ENCODE data around the gene AK9.

The AK9 gene

GRCh38 chr6:109511832-109512231 lies 179.2 kb downstream of the AK9 start:
- DNase-seq (ENCODE audit: low spot score): no peak

GRCh38 chr6:109510358-109510757 lies 180.6 kb downstream of the AK9 start:
- DNase-seq (ENCODE audit: low spot score): no peak

GRCh38 chr6:109508166-109508860 lies 182.7 kb downstream of the AK9 start:
- no peak for DNase-seq (ENCODE audit: low spot score)

- DNase-seq (ENCODE audit: low spot score): no peak
Observed at GRCh38 chr6:109507490-109508072, 183.4 kb downstream of the AK9 start.

GRCh38 chr6:109506841-109507240 lies 184.2 kb downstream of the AK9 start:
- no peak for DNase-seq (ENCODE audit: low spot score)

GRCh38 chr6:109506314-109506713 lies 184.7 kb downstream of the AK9 start:
- DNase-seq (ENCODE audit: low spot score): no peak

- DNase-seq (ENCODE audit: low spot score): no peak
Observed at GRCh38 chr6:109503327-109504224, 187.4 kb downstream of the AK9 start.

- no peak for DNase-seq (ENCODE audit: low spot score)
Observed at GRCh38 chr6:109498936-109499335, 192.1 kb downstream of the AK9 start.

GRCh38 chr6:109498052-109498451 lies 192.9 kb downstream of the AK9 start:
- no peak for DNase-seq (ENCODE audit: low spot score)

- no peak for DNase-seq (ENCODE audit: low spot score)
Observed at GRCh38 chr6:109496036-109496772, 194.8 kb downstream of the AK9 start.

GRCh38 chr6:109493865-109494264 lies 197.1 kb downstream of the AK9 start:
- DNase-seq (ENCODE audit: low spot score): no peak

GRCh38 chr6:109491207-109491938 lies 199.6 kb downstream of the AK9 start:
- DNase-seq (ENCODE audit: low spot score): no peak

- DNase-seq (ENCODE audit: low spot score): no peak
Observed at GRCh38 chr6:109490713-109491112, 200.3 kb downstream of the AK9 start.

- no peak for DNase-seq (ENCODE audit: low spot score)
Observed at GRCh38 chr6:109488001-109488400, 203.0 kb downstream of the AK9 start.

GRCh38 chr6:109486068-109486467 lies 204.9 kb downstream of the AK9 start:
- DNase-seq (ENCODE audit: low spot score): no peak

- no peak for DNase-seq (ENCODE audit: low spot score)
Observed at GRCh38 chr6:109485266-109485935, 205.6 kb downstream of the AK9 start.

GRCh38 chr6:109484122-109484521 lies 206.9 kb downstream of the AK9 start:
- no peak for DNase-seq (ENCODE audit: low spot score)

GRCh38 chr6:109483735-109484057 lies 207.3 kb downstream of the AK9 start:
- DNase-seq (ENCODE audit: low spot score): no peak

GRCh38 chr6:109482905-109483734 lies 207.9 kb downstream of the AK9 start, which contains the start of gene ZBTB24:
Gene ZBTB24, minus strand, starts transcription at chr6:109483219. Its CDS starts 1,193 bp downstream, at chr6:109482026.
- peak; percentile 71 for DNase-seq (ENCODE audit: low spot score)

- no peak for DNase-seq (ENCODE audit: low spot score)
Observed at GRCh38 chr6:109480993-109481480, 210.0 kb downstream of the AK9 start.

Measured in hematopoietic multipotent progenitor cell treated with erythropoietin and hydrocortisone succinate and interleukin-3 and kit ligand, for 15 days (in vitro differentiated cells).